H9 (cell line): ENCODE results near the gene ORM2. TPM values are rescaled to one million over a fixed set of nuclear protein-coding genes. Genes with fewer than 3 reads are reported as not detected.

ENCODE experiments used
- DNase-seq: peaks from one replicate; pipeline ENCODE4 v3.0.0-alpha.2; 2017
- H2AFZ ChIP-seq: one replicate; pipeline ENCODE4 v1.6.1; 2013; ENCODE audit warnings: mild to moderate bottlenecking, low read length, control low read depth, moderate library complexity
- H2AK5ac ChIP-seq: 2 replicates; pipeline ENCODE4 v1.6.1; 2013; ENCODE audit warnings: low read length, control low read depth, mixed read lengths; ENCODE audit not compliant: insufficient read length
- H2BK120ac ChIP-seq: one replicate; pipeline ENCODE4 v1.6.1; 2013; ENCODE audit warnings: low read depth, mild to moderate bottlenecking, low read length, control low read depth, inconsistent platforms; ENCODE audit not compliant: poor library complexity, severe bottlenecking
- H2BK12ac ChIP-seq: 2 replicates; pipeline ENCODE4 v1.6.1; 2013; ENCODE audit warnings: low read length, control low read depth, mixed read lengths, low read depth; ENCODE audit not compliant: insufficient read length
- H2BK15ac ChIP-seq: 2 replicates; pipeline ENCODE4 v1.6.1; 2013; ENCODE audit warnings: low read depth, low read length, control low read depth
- H2BK20ac ChIP-seq: one replicate; pipeline ENCODE4 v1.6.1; 2013; ENCODE audit warnings: low read depth, mild to moderate bottlenecking, low read length, control low read depth, inconsistent platforms; ENCODE audit not compliant: poor library complexity, severe bottlenecking
- H2BK5ac ChIP-seq: 2 replicates; pipeline ENCODE4 v1.6.1; 2013; ENCODE audit warnings: low read length, control low read depth, mixed read lengths; ENCODE audit not compliant: insufficient read length
- H3K14ac ChIP-seq: 2 replicates; pipeline ENCODE4 v1.6.1; 2013; ENCODE audit warnings: low read length, control low read depth; ENCODE audit not compliant: insufficient read depth
- H3K18ac ChIP-seq: 2 replicates; pipeline ENCODE4 v1.6.1; 2013; ENCODE audit warnings: low read depth, mild to moderate bottlenecking, mixed read lengths, low read length, control low read depth; ENCODE audit not compliant: insufficient read length
- H3K23ac ChIP-seq: 2 replicates; pipeline ENCODE4 v1.6.1; 2013; ENCODE audit warnings: low read length, control low read depth, mixed read lengths, low read depth; ENCODE audit not compliant: insufficient read length
- H3K23me2 ChIP-seq: 2 replicates; pipeline ENCODE4 v1.6.1; 2013; ENCODE audit warnings: low read depth, mild to moderate bottlenecking, mixed read lengths, low read length, control low read depth; ENCODE audit not compliant: insufficient read length, poor library complexity, severe bottlenecking
- H3K27ac ChIP-seq: 2 replicates; pipeline ENCODE4 v1.5.1; 2013; ENCODE audit warnings: low read length, control low read depth, mixed read lengths, low read depth; ENCODE audit not compliant: insufficient read length
- H3K27me3 ChIP-seq: 2 replicates; pipeline ENCODE4 v1.6.1; 2013; ENCODE audit warnings: low read length, control low read depth, inconsistent platforms; ENCODE audit not compliant: insufficient read depth
- H3K4ac ChIP-seq: 2 replicates; pipeline ENCODE4 v1.6.1; 2013; ENCODE audit warnings: low read depth, mild to moderate bottlenecking, control low read depth, inconsistent platforms, low read length, moderate library complexity
- H3K4me1 ChIP-seq: 2 replicates; pipeline ENCODE4 v1.6.1; 2013; ENCODE audit warnings: low read length, control low read depth, inconsistent platforms; ENCODE audit not compliant: insufficient read depth
- H3K4me2 ChIP-seq: 2 replicates; pipeline ENCODE4 v1.6.1; 2013; ENCODE audit warnings: low read length, control low read depth, mixed read lengths; ENCODE audit not compliant: insufficient read length, insufficient read depth
- H3K56ac ChIP-seq: 2 replicates; pipeline ENCODE4 v1.6.1; 2013; ENCODE audit warnings: low read depth, mild to moderate bottlenecking, mixed read lengths, low read length, control low read depth; ENCODE audit not compliant: insufficient read length
- H3K79me1 ChIP-seq: 2 replicates; pipeline ENCODE4 v1.6.1; 2013; ENCODE audit warnings: low read depth, mild to moderate bottlenecking, moderate library complexity, low read length, control low read depth, inconsistent platforms; ENCODE audit not compliant: insufficient read depth, poor library complexity, severe bottlenecking
- H3K79me2 ChIP-seq: 2 replicates; pipeline ENCODE4 v1.6.1; 2013; ENCODE audit warnings: low read length, control low read depth, inconsistent platforms; ENCODE audit not compliant: insufficient read depth
- H3K9ac ChIP-seq: 2 replicates; pipeline ENCODE4 v1.6.1; 2013; ENCODE audit warnings: low read length, control low read depth, mixed read lengths; ENCODE audit not compliant: insufficient read length; ENCODE audit errors: extremely low read depth
- H3K9me3 ChIP-seq: one replicate; pipeline ENCODE4 v1.6.1; 2013; ENCODE audit warnings: low read depth, low read length, inconsistent platforms; ENCODE audit not compliant: control insufficient read depth
- H3T11ph ChIP-seq: one replicate; pipeline ENCODE4 v1.6.1; 2013; ENCODE audit warnings: mild to moderate bottlenecking, low read length, control low read depth, inconsistent platforms
- H4K20me1 ChIP-seq: one replicate; pipeline ENCODE4 v1.6.1; 2013; ENCODE audit not compliant: control insufficient read depth, insufficient read length, insufficient read depth
- H4K5ac ChIP-seq: 2 replicates; pipeline ENCODE4 v1.6.1; 2013; ENCODE audit warnings: low read depth, mild to moderate bottlenecking, mixed read lengths, low read length, control low read depth; ENCODE audit not compliant: insufficient read length
- H4K8ac ChIP-seq: replicated peaks from 2 replicates; pipeline ENCODE4 v1.6.1; 2013; ENCODE audit warnings: low read length, control low read depth, mixed read lengths, low read depth; ENCODE audit not compliant: insufficient read length
- H4K91ac ChIP-seq: 2 replicates; pipeline ENCODE4 v1.6.1; 2013; ENCODE audit warnings: low read depth, mild to moderate bottlenecking, moderate library complexity, mixed read lengths, low read length, control low read depth; ENCODE audit not compliant: insufficient read length
- H3K27ac Mint-ChIP-seq, 3 experiments: 2 replicates in 2 of 3; 3 replicates in 1 of 3; pipeline ENCODE4 v1.8.0; 2020 to 2021; ENCODE audit warnings: mixed read lengths in 3 of 3, mild to moderate bottlenecking in 1 of 3, moderate library complexity in 1 of 3
- H3K27me3 Mint-ChIP-seq: 2 replicates; pipeline ENCODE4 v1.8.0; 2021; ENCODE audit warnings: low read depth, mild to moderate bottlenecking, moderate library complexity, mixed read lengths
- H3K36me3 Mint-ChIP-seq, 3 experiments: 2 replicates in 2 of 3; 3 replicates in 1 of 3; pipeline ENCODE4 v1.8.0; 2020 to 2021; ENCODE audit warnings: low read depth in 3 of 3, mixed read lengths in 3 of 3; ENCODE audit not compliant: insufficient read depth in 1 of 3
- H3K4me1 Mint-ChIP-seq, 2 experiments: 2 replicates each; pipeline ENCODE4 v1.8.0; 2020; ENCODE audit warnings: mixed read lengths in 2 of 2
- H3K4me3 Mint-ChIP-seq, 2 experiments: 2 replicates in 1 of 2; 3 replicates in 1 of 2; pipeline ENCODE4 v1.8.0; 2020 to 2021; ENCODE audit warnings: mild to moderate bottlenecking in 2 of 2, mixed read lengths in 2 of 2, moderate library complexity in 1 of 2
- H3K9me3 Mint-ChIP-seq, 2 experiments: 2 replicates in 1 of 2; 3 replicates in 1 of 2; pipeline ENCODE4 v1.8.0; 2020; ENCODE audit warnings: mild to moderate bottlenecking in 2 of 2, mixed read lengths in 2 of 2, moderate library complexity in 1 of 2
- CTCF ChIP-seq: fragments of 200-600 bp; sonication (generic); conservative IDR thresholded peaks from 3 replicates; pipeline ENCODE4 v1.8.0; 2021; ENCODE audit warnings: antibody characterized with exemption, mild to moderate bottlenecking
- WGBS: extraction: QIAGEN DNeasy Blood & Tissue Kit; methylation state at CpG from one replicate; pipeline ENCODE4 v1.1.7; 2013; ENCODE audit warnings: missing lambda C conversion rate, low lambda C conversion rate, mixed read lengths; ENCODE audit not compliant: insufficient read length; ENCODE audit errors: extremely low coverage; 5-methylcytosine and 5-hydroxymethylcytosine counted together
- total RNA-seq: library from RNA; stranded (reverse); gene quantifications from 2 replicates; pipeline ENCODE4 v1.2.1, GENCODE V29; 2021

Gene ORM2
- total RNA-seq, 1 experiment from 2014 or later = 1.2 TPM

GRCh38 chr9:114312513-114312875 is 17.2 kb upstream of the ORM2 start:
- Histone ChIP-seq H2BK15ac (no peak overlapping the region), H3T11ph (no peak overlapping the region), H3K18ac (no peak overlapping the region), H3K4me2 (no peak overlapping the region), H3K4ac (no peak overlapping the region), H2BK5ac (no peak overlapping the region), H3K79me2 (no peaks in the 10 kb centered on the region), H2AFZ (no peak overlapping the region), H3K23ac (no peak overlapping the region), H4K20me1 (no peaks in the 10 kb centered on the region), H4K8ac (no peak overlapping the region), H3K27ac (no peak overlapping the region), H3K4me1 (no peaks in the 10 kb centered on the region), H4K91ac (no peak overlapping the region), H2BK12ac (no peak overlapping the region), H4K5ac (no peak overlapping the region), H3K23me2 (no peaks in the 10 kb centered on the region), H2BK20ac (no peak overlapping the region), H2AK5ac (no peak overlapping the region), H3K14ac (no peak overlapping the region), H3K27me3 (no peaks in the 10 kb centered on the region), H3K9me3 (no peaks in the 10 kb centered on the region), H3K79me1 (no peaks in the 10 kb centered on the region), H2BK120ac (no peak overlapping the region), H3K9ac (no peak overlapping the region), H3K56ac (no peak overlapping the region)
- no peak overlapping the region for H3K4me3 Mint-ChIP-seq
- peaks cover 0 to 7% (median 0%) of the 10 kb centered on the region in 3 experiments; a peak in 3 of 7 replicates for H3K36me3 Mint-ChIP-seq
- peaks cover 0 to 5% of the 10 kb centered on the region in 2 experiments; a peak in 3 of 4 replicates for H3K4me1 Mint-ChIP-seq
- DNase-seq = no peak
- H3K9me3 Mint-ChIP-seq = no peaks in the 10 kb centered on the region
- TF ChIP-seq CTCF = no peak
- no CpG with 5 or more reads among the region's 8 CpGs for WGBS
- no peak overlapping the region for H3K27ac Mint-ChIP-seq
- no peaks in the 10 kb centered on the region; the same call in none of the 2 replicates for H3K27me3 Mint-ChIP-seq
